Measurements from ENCODE around the gene CHST13.

Gene CHST13

DNA sequence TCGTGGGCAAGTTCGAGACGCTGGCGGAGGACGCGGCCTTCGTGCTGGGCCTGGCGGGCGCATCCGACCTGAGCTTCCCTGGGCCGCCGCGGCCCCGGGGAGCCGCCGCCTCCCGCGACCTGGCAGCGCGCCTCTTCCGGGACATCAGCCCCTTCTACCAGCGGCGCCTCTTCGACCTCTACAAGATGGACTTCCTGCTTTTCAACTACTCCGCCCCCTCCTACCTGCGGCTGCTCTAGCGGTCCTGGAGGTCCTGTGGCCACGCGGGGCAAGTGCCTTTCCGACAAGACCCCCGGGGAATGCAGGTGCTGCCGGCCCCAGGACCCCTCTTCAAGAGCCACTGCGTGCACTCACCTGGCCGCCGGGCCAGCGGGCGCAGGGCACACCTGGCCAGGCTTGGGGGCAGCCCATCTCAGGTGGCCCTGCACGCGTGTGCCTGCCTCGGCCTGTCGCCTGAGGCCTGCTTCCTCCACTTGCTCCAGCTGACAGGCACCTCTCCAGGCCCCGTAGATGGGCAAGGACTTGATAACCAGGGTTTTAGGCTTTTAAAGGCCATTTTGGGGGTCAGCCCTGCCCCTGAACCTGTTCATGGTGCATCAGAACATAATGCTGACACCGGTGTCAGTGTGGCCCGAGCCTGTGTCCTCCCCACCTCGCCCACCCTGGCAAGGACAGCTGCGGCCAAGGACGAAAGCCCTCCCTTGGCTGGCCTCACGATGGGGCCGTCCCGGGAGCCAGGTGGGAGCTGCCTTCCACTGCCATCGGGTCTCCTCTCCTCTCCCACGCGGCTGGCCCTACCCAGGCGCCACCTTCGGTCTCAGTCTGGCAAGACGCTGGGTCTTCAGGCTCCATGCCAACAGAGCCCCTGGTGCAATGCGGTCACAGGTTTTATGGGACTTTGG lies 18.6 kb downstream of the CHST13 start:
- no peak for DNase-seq

- no peak for DNase-seq
These were observed 19.6 kb downstream of the CHST13 start for GRCh38 chr3:126543457-126544061.

DNA sequence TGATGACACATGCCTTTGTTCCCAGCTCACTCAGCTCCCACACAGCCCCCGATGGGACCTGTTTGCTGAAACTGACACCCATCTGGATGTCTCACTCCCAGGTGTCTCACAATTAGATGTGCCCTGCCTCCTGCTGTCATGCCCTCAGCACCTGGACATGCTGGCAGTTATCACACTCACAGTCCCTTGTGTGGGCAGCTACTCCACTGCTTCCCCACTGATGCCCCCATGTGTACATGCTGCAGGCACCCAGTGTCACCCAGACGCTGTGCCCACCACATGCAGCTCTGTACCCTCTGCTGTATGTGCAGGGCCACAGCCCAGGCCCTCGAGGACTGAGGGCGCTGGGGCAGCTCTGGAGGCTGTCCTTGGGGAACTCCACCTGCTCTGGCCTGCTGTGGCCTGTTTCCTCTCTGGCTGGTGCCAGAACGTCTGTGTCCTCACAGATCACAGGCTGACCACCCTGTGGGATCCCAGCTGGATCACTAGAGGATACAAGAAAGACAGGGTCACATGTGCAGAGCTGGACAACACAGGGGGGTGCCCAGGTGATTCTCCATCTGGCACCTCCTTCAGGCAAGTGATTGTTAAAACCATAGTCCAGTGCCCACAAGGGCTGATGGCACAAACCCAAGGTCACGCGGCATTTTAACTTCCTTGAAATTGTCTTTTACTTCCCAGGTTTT lies 20.8 kb downstream of the CHST13 start:
- DNase-seq = no peak

DNA sequence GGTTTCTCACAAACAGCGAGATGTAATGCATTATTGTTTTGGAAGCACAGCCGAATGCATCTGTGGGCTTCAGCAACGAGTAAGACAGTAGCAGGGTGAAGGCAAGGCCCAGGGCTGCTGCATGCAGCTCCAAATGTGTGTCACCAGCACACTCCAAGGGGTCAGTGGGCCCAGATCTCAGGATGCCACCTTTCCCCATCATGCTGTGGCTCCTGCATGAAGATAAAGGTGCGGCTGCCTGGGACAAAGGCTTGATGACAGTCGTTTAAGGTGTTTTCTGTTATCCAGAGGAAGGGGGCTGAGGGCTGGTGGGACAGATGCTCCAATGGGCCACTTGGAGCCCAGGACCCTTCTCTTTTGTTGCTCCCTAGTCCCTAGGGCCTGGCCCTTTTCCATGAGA lies 21.6 kb downstream of the CHST13 start:
- no peak for DNase-seq

GRCh38 chr3:126546013-126546412 lies 22.1 kb downstream of the CHST13 start:
- no peak for DNase-seq

DNA sequence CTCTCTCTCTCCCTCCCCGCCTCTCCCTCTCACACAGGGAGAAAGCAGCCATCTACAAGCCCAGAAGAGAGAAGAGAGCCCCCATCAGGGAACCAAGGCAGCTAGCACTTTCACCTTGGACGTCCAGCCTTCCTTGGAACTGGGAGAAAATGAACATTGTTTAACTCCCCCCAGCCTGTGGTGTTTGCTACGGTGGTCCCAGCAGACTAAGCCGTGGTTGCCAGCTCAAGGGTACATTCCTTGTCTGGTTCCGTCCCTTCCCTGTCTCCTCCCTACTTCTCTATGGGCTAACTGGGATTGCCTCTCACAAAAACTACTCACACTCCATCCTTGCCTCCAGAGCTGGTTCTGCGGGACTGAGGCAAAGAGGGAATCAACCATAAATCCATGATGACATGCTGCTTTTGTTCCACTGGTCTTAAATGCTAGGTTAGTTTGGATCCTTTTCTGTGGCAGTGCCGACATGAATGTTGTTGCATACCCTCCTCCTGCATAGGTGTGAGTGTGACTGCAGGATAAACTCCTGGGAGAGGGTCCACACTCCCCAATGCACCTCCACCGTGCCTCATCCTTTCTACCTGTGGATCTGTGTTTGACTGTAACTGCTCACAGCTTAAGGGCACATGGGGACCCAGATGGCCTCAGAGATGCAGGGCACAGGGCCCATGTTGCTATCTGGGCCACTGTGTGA lies 22.7 kb downstream of the CHST13 start:
- no peak for DNase-seq

DNA sequence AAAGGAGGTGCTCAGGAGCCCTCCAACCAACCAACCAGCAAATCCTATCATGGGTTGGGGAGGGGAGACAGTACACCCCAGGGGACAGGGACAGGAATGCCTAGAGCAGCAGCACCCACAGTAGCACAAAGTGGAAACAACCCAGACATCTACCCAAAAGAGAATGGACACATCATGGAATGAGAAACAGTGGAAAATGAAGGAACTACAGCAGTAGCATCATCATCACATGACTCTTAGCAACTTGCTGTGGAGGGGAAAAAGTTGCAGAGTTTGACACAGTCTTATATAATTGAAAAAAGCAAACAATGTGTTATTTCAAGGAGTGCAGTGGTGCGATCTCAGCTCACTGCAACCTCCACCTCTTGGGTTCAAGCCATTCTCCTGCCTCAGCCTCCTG lies 23.8 kb downstream of the CHST13 start:
- no peak for DNase-seq

GRCh38 chr3:126548556-126549466 lies 24.9 kb downstream of the CHST13 start:
- no peak for DNase-seq

DNA sequence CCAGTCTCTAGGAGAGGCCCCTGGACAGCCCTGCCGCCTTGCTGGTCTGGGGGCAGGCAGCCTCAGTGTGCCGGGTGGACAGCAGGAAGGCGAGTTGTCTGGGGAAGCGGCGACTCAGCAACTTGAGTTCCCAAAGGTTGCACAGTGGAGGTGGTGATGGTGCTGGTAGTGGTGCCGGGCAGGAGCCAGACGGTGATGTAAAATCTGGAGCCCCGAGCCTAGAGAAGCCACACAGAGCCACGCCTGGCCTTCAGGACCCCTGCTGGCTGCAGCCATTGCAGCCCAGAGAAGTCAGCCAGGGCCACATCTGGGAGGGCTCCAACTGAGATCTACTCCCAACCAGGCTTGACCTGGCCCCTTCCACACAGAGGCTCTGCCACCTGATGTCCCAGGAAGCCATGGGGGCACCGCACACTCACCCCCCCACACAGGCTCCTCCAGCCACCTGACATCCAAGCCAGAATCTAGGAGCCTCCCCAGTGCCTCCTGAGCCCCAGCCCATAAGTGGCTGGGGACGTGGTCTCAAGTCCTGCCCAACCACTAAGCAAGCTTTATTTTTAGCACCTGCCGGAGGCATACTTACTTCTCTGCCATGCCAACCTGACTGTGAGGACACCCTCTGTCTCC lies 26.0 kb downstream of the CHST13 start:
- no peak for DNase-seq

DNA sequence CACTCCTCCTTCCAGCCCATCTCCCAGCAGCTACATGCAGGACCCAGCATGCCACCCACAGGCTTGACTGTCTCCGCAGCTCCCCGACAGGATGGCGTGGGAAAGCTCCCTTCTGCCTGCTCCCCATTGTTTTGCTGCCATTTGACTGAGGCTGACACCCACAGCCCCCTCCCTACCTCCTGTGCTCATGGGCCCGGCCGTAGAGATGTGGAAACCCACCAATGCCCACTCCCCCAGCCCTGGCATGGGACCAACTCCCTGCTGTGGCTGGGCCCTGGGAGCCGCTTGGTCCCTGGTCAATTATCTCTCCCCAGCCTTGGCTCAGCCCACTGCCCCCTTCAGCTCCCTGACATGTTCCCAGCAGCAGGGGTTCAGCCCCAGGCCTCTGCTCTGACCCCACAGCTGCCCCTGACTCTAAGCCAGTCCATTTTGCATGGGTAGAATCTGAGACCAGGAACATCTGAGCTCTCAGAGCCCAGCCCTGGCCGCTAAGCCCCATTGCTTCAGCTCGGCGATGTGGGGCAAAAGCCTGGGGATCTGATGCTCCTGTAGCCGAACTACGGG lies 26.6 kb downstream of the CHST13 start:
- DNase-seq = no peak

GRCh38 chr3:126551121-126551838 lies 27.3 kb downstream of the CHST13 start:
- DNase-seq = peak; percentile 3

DNA sequence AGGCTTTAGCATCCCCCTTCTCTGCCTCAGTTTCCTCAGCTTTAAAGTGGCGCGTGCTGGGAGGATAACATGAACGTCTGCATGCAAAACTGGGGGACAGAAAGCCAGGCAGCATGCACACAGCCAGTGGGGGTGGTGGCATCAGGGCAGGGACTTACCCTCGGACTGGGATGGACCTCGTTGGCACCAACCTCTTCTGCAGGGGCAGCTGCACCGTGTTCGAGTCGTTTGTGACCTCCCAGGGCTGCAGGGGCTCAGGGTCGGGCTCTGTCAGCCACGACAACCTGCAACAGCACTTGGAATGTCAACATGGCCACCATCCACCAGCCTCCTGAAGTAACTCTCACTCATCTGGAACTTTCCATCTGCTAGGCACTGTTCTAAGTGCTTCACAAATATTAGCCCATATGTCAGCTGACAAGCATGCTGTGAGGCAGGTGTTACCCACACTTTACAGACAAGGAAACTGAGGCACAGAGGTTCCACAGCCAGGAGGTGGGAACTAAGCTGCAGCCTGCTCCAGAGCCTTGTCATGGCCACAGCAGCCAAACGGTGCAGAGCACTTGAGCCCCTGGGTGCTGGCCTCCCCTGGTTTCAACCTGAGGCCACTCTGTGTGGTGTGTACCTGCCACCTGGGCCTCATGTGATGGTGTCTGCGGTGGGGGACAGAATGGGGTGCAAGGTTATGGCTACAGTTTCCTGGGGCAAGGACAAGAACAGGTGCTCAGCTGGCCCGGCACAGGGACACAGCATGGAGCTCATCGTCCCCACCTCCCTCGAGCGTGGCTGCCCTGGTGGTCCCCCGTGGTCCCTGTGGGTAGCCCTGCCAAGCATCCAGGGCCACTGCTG lies 28.1 kb downstream of the CHST13 start:
- DNase-seq = peak; percentile 7

GRCh38 chr3:126552688-126553283 lies 28.8 kb downstream of the CHST13 start:
- DNase-seq = peak; percentile 36

DNA sequence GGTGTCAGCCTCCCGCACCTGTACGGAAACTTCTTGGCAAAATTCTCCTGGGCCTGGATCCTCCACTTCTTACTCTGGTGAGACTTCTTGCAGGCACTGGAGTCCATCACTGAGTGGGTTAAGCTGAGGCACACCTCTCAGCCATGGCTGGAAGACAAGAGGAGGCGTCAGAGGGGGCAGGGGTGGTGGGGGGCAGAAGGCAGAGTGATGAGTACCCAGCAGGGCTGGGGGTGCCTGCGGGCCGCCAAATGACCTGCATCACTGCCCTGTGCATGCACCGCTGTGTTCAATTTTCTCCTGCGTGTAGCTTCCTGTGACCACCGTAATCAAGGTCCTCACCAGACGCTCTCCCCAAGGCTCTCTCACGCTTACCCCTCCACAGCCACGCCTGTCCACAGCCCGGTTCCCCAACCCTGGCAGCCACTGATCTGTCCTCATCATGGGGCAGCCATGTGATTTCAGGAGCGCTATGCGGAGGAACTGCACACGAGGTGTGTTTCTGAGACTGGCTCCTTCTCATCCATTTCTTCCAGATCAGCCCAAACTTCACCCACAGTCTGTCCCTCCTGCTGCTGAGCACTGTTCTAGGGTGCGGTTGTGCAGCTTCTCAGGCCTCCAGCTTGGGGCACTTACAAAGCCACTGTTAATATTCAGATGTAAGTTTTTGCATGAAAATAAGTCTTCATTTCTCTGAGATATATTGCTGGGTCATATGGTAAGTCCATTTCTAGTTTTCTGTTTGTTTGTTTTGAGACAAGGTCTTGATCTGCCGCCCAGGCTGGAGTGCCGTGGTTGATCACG lies 29.5 kb downstream of the CHST13 start:
- DNase-seq = no peak

DNA sequence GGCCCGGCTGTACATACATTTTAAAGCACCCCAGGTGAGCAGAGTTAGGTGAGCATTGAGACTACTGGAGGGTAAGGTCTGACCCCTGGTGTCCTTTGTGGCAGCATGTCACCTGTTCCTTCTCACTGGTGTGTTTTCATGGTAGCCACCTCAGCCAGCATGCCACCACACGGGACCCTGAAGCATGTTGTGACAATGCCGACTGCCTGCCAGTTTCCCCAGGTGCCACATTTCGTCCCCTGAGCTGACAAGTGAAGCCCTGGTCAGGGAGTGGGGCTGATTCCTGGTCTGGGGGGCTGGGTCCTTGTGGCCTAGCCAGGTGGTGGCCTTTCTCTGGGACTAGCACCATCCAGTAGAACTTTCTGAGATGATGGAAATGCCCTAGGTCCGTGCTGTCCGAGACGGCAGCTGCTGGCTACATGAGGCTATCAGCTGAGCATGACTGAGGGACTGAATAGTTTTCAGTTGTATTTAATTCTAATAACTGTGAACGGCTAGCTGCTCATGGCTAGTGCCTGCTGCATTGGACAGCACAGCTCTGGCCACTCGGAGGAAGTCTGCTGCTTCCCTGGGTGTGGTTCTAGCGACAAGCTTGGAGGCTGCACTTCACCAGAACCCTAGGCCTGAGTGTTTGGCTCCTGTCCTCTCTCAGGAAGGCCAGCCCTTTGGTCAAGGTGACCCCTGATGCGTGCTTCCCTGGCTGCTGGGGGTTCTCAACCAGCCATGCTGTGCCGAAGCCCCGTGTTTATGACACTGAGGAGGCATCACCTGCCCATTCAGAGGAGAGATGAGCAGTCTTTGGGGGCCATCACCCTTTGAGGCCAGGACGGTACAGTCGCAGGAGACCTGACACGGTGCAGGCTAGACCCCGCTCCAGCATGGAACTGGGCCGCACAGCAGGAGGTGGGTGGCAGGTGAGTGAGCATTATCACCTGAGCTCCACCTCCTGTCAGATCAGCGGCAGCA lies 30.9 kb downstream of the CHST13 start:
- no peak for DNase-seq

- no peak for DNase-seq
These were observed 32.1 kb downstream of the CHST13 start for GRCh38 chr3:126555795-126556636.

All from NCI-H446 treated with DMSO at 0.1 percent for 48 hours (cell line).